Brain microvascular endothelial cell (primary cell): ENCODE measurements around the gene LYZ.
A peak's percentile ranks its signal among the peaks of the same experiment; 100 is the strongest.

Source experiments
- DNase-seq: peaks from one replicate; pipeline ENCODE4 v3.0.0-alpha.2; 2020
- H3K27ac ChIP-seq: fragments of 250-450 bp; sonication (Bioruptor Pico); 2 replicates; pipeline ENCODE4 v1.5.1; 2020; ENCODE audit warnings: mild to moderate bottlenecking, moderate library complexity
- H3K27me3 ChIP-seq: fragments of 250-450 bp; sonication (Bioruptor Pico); replicated peaks from 2 replicates; pipeline ENCODE4 v1.5.1; 2020; ENCODE audit warnings: mild to moderate bottlenecking
- H3K36me3 ChIP-seq: fragments of 250-450 bp; sonication (Bioruptor Pico); replicated peaks from 2 replicates; pipeline ENCODE4 v1.5.1; 2020; ENCODE audit warnings: mild to moderate bottlenecking
- H3K4me3 ChIP-seq: 2 replicates; pipeline ENCODE4 v1.5.1; 2011; ENCODE audit warnings: low read depth, mild to moderate bottlenecking, control low read depth, low read length, moderate library complexity
- CTCF ChIP-seq: IDR thresholded peaks from 2 replicates; pipeline ENCODE4 v1.5.1; 2011; ENCODE audit warnings: low read depth, mild to moderate bottlenecking, moderate library complexity, low read length, control low read depth, inconsistent platforms; ENCODE audit errors: missing control alignments
- in situ Hi-C: cut with HindIII; loops from 2 replicates; pipeline ENCODE4 v1.10.0; 2017; ENCODE audit warnings: low sequenced_read_pairs, low pct_ligation_motif_present

Gene LYZ

GRCh38 chr12:69354556-69355187, 6.5 kb downstream of the LYZ start:
- H3K27me3 ChIP-seq: no peaks in the 10 kb centered on the region
- H3K4me3 ChIP-seq: no peak overlapping the region
- TF ChIP-seq CTCF: no peak
- no peaks in the 10 kb centered on the region for H3K36me3 ChIP-seq
- H3K27ac ChIP-seq: no peak overlapping the region
- DNase-seq: no peak
- in situ Hi-C loops: no loop called here

GRCh38 chr12:69355363-69356028, 7.3 kb downstream of the LYZ start:
- no peak for TF ChIP-seq CTCF
- Histone ChIP-seq H3K36me3 (no peaks in the 10 kb centered on the region), H3K27me3 (no peaks in the 10 kb centered on the region), H3K27ac (no peak overlapping the region), H3K4me3 (no peak overlapping the region)
- DNase-seq: no peak
- in situ Hi-C loops: no loop called here

DNA sequence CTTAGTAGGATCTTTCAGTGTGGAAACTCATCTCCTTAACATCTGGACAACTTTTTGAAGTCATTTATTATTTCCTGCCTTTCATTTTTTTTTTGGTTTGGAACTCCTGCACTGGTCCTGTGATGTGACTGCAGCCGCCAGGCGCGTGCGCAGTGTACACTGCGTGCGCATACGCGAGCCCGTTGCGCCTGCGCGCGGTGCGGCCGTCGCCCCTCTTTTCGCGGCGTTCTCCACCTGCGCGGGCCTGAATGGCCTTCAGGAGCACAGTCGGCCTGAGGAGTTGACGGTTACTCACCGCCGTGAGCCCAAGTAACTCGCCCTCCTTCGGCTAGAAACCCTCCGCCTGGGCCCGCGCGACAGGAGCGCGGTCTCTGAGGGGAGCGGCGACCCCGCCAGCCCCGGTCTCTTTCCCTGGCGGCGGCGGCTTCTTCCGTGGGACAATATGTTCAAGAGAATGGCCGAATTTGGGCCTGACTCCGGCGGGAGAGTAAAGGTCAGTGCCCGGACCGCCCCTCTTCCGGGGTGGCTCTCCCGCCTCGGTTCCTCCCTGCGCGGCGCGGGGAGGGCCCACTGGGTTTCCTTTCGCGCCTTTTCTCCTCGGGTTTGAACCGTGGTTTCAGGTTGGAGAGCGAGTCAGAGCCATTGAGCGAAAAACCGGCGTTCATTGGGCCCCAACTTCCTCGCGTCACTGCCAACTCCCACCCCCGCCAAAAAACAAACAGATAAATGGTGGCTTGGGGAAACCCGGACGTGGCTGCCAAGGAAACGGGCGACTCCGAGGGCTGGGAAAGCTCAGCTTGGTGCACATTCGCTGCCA, 11.6 kb downstream of the LYZ start, which contains the start of gene YEATS4:
YEATS4 (plus strand) TSS at position 213 of the 817 bp plus-strand sequence; CDS start at position 443, 230 bp downstream.
- peak within 1 kb of the TSS; percentile 86 for H3K4me3 ChIP-seq
- H3K36me3 ChIP-seq: no peaks in the 10 kb centered on the region
- TF ChIP-seq CTCF: no peak
- in situ Hi-C loops: no loop called here
- H3K27me3 ChIP-seq: no peaks in the 10 kb centered on the region
- DNase-seq: peak; percentile 84
- H3K27ac ChIP-seq: peak within 1 kb of the TSS; percentile 75

DNA sequence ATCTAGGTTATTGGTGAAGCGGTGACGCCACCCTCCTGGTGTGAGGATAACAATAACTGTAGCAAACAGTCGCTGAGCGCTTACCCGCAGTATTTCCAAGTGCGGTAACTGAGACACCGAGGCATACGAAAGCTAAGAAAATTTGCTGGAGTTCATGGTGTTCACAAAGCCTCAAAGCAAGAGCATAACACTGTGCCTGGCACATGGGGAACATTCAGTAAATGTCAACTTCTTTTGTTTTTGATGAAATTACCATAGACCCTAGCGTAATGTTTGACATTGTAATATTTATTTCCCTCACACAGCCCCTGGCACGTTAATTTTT, 12.1 kb downstream of the LYZ start:
- no peak for TF ChIP-seq CTCF
- in situ Hi-C loops: no loop called here
- H3K4me3 ChIP-seq: peak overlapping the region; percentile 86
- H3K27me3 ChIP-seq: no peaks in the 10 kb centered on the region
- DNase-seq: no peak
- H3K36me3 ChIP-seq: no peaks in the 10 kb centered on the region
- peak overlapping the region; percentile 75 for H3K27ac ChIP-seq

GRCh38 chr12:69366796-69367195, 18.6 kb downstream of the LYZ start:
- Histone ChIP-seq H3K27ac (no peak overlapping the region), H3K36me3 (peaks cover 4% of the 10 kb centered on the region), H3K27me3 (no peaks in the 10 kb centered on the region), H3K4me3 (no peak overlapping the region)
- DNase-seq: no peak
- in situ Hi-C loops: no loop called here
- no peak for TF ChIP-seq CTCF
